PC-3 (cell line): ENCODE measurements around the gene OVCA2. TPM values are rescaled to one million over a fixed set of nuclear protein-coding genes. Genes with fewer than 3 reads are reported as not detected.
A peak's percentile ranks its signal among the peaks of the same experiment; 100 is the strongest.

ENCODE experiments used
- ATAC-seq: fragments of 200-7000 bp; cut with Tn5 transposase; 2 replicates; pipeline ENCODE4 v1.9.1; 2020; ENCODE audit warnings: mild to moderate bottlenecking, moderate library complexity
- BruUV-seq: library from RNA; stranded (reverse); fragments of 400-500 nt; replicated peaks from 2 replicates; lab custom pipeline; 2021; lab: Mats Ljungman, UMichigan
- CTCF ChIA-PET: fragments of 300-600 bp; sonication (Branson Sonifier 250); formaldehyde crosslinking; loops from one replicate; lab custom pipeline; 2022; ENCODE audit warnings: antibody characterized with exemption; lab: Charles Lee
- POLR2A ChIA-PET: fragments of 300-600 bp; sonication (Branson Sonifier 250); formaldehyde crosslinking; loops from one replicate; lab custom pipeline; 2022; ENCODE audit warnings: antibody characterized with exemption; ENCODE audit not compliant: unreplicated experiment; lab: Charles Lee
- DNase-seq: peaks from one replicate; pipeline ENCODE4 v3.0.0-alpha.2; 2015
- H2AFZ ChIP-seq: fragments of 300-600 bp; sonication (generic); 2 replicates; pipeline ENCODE4 v1.6.0; 2016; ENCODE audit warnings: antibody characterized with exemption, low read length
- H3F3A ChIP-seq: fragments of 300-600 bp; sonication (generic); one replicate; pipeline ENCODE4 v1.6.0; 2017; ENCODE audit warnings: antibody characterized with exemption, low read length, control low read depth, mild to moderate bottlenecking; ENCODE audit not compliant: unreplicated experiment
- H3K27ac ChIP-seq: fragments of 300-600 bp; sonication (generic); 2 replicates; pipeline ENCODE4 v1.5.1; 2016; ENCODE audit warnings: mild to moderate bottlenecking, low read length
- H3K27me3 ChIP-seq: fragments of 300-600 bp; sonication (generic); 2 replicates; pipeline ENCODE4 v1.6.1; 2016; ENCODE audit warnings: low read length, mixed read lengths
- H3K36me3 ChIP-seq: fragments of 300-600 bp; sonication (generic); 2 replicates; pipeline ENCODE4 v1.6.1; 2016; ENCODE audit warnings: low read depth, mixed run types, low read length, mixed read lengths
- H3K4me1 ChIP-seq: fragments of 300-600 bp; sonication (generic); 2 replicates; pipeline ENCODE4 v1.5.1; 2016; ENCODE audit warnings: low read length; ENCODE audit not compliant: insufficient read depth
- H3K4me2 ChIP-seq: fragments of 300-600 bp; sonication (generic); 2 replicates; pipeline ENCODE4 v1.6.0; 2016; ENCODE audit warnings: low read length
- H3K4me3 ChIP-seq: fragments of 300-600 bp; sonication (generic); 2 replicates; pipeline ENCODE4 v1.5.1; 2016; ENCODE audit warnings: mild to moderate bottlenecking, low read length, mixed read lengths
- H3K79me2 ChIP-seq: fragments of 300-600 bp; sonication (generic); 2 replicates; pipeline ENCODE4 v1.6.1; 2017; ENCODE audit warnings: low read length, mixed read lengths
- H3K9ac ChIP-seq: fragments of 300-600 bp; sonication (generic); 2 replicates; pipeline ENCODE4 v1.6.0; 2016; ENCODE audit warnings: mild to moderate bottlenecking, low read length
- H3K9me2 ChIP-seq: fragments of 300-600 bp; sonication (generic); replicated peaks from 2 replicates; pipeline ENCODE4 v1.6.1; 2016; ENCODE audit warnings: mixed run types, low read length, mixed read lengths
- H3K9me3 ChIP-seq: fragments of 300-600 bp; sonication (generic); 2 replicates; pipeline ENCODE4 v1.6.1; 2016; ENCODE audit warnings: low read length, mixed read lengths
- H4K20me1 ChIP-seq: fragments of 300-600 bp; sonication (generic); 2 replicates; pipeline ENCODE4 v1.6.1; 2016; ENCODE audit warnings: low read length, mixed read lengths
- EZH2 ChIP-seq: fragments of 300-600 bp; sonication (generic); IDR thresholded peaks from one replicate; pipeline ENCODE4 v1.6.1; 2017; ENCODE audit warnings: antibody characterized with exemption, mild to moderate bottlenecking, low read length; ENCODE audit not compliant: unreplicated experiment
- EZH2phosphoT487 ChIP-seq: fragments of 300-600 bp; sonication (generic); IDR thresholded peaks from 2 replicates; pipeline ENCODE4 v1.6.1; 2018; ENCODE audit warnings: mild to moderate bottlenecking, antibody characterized with exemption, low read length, borderline replicate concordance
- intact Hi-C: fragments of 100-400 bp; cut with micrococcal nuclease; formaldehyde crosslinking; loops from 2 replicates; pipeline ENCODE4 v1.9.0; 2023
- total RNA-seq: library from RNA; depleted of rRNA; stranded (reverse); fragments of >200 nt; gene quantifications from 2 replicates; pipeline ENCODE4 v1.2.3, GENCODE V29; 2014
- TF ChIP-seq, protein P1 (sequence below): fragments of 300-600 bp; sonication (generic); conservative IDR thresholded peaks from 2 replicates; pipeline ENCODE4 v1.5.1; 2017; ENCODE audit warnings: antibody characterized with exemption, low read depth, mild to moderate bottlenecking, low read length

Gene OVCA2
- total RNA-seq, 1 experiment from 2014 or later, result 58.6 TPM

GRCh38 chr17:2029911-2030778 is 11.7 kb upstream of the OVCA2 start, which contains the start of gene DPH1:
DPH1 (plus strand) TSS chr17:2030153; CDS start chr17:2030170, 17 bp downstream.
- DNase-seq (peak; percentile 91), ATAC-seq (peak; percentile 79)
- Histone ChIP-seq H3K9me2 (no peaks in the 10 kb centered on the region), H3K4me1 (peaks cover 6% of the 10 kb centered on the region; the same call in 1 of the 2 replicates), H3K9ac (peak within 1 kb of the TSS; percentile 93), H3F3A (no peaks in the 10 kb centered on the region), H3K79me2 (peaks cover 24% of the 10 kb centered on the region), H3K9me3 (no peaks in the 10 kb centered on the region), H3K36me3 (no peaks in the 10 kb centered on the region), H4K20me1 (no peaks in the 10 kb centered on the region), H3K27me3 (no peaks in the 10 kb centered on the region), H2AFZ (peak within 1 kb of the TSS; percentile 94), H3K27ac (peak within 1 kb of the TSS; percentile 38), H3K4me2 (peak within 1 kb of the TSS; percentile 90), H3K4me3 (peak within 1 kb of the TSS; percentile 92)
- ChIA-PET CTCF (interaction anchor here (0.6 kb wide), 1 partner anchor 250 kb away, joined by 8 read pairs; no protein-coding TSS in a partner anchor), POLR2A (no interaction called here)
- TSS peak; percentile 70 for BruUV-seq
- intact Hi-C loops, result no loop called here
- TF ChIP-seq, protein P1, sequence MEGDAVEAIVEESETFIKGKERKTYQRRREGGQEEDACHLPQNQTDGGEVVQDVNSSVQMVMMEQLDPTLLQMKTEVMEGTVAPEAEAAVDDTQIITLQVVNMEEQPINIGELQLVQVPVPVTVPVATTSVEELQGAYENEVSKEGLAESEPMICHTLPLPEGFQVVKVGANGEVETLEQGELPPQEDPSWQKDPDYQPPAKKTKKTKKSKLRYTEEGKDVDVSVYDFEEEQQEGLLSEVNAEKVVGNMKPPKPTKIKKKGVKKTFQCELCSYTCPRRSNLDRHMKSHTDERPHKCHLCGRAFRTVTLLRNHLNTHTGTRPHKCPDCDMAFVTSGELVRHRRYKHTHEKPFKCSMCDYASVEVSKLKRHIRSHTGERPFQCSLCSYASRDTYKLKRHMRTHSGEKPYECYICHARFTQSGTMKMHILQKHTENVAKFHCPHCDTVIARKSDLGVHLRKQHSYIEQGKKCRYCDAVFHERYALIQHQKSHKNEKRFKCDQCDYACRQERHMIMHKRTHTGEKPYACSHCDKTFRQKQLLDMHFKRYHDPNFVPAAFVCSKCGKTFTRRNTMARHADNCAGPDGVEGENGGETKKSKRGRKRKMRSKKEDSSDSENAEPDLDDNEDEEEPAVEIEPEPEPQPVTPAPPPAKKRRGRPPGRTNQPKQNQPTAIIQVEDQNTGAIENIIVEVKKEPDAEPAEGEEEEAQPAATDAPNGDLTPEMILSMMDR, result no peak
- TF ChIP-seq EZH2, result no peak
- no peak for TF ChIP-seq EZH2phosphoT487

DNA sequence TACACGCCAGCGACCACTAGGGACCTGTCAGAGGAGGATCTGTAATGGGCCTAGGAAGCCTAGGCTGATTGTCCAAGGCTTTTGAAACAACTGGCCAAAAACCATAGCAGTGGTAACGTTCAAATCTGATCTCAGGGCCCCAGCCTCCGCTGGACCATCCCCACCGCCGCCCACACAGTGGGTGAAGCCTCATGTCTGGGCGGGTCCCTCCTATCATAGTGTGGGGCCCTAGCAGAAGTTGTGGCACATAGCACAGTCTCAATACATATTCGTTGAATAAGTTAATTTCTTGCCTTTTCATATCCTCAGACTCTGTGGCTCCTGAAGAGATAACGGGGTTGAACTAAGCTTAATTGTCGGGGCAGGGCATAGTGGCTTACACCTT is 11.1 kb upstream of the OVCA2 start:
- POLR2A ChIA-PET, result no interaction called here
- ATAC-seq, result no peak

More for the DNA sequence above, 11.1 kb upstream of the OVCA2 start:
- TF ChIP-seq, protein P1, result peak; percentile 55
- no peak for TF ChIP-seq EZH2
- TF ChIP-seq EZH2phosphoT487, result no peak
- peaks cover 6% of the 10 kb centered on the region; the same call in 1 of the 2 replicates for H3K4me1 ChIP-seq
- H3K9me2 ChIP-seq, result no peaks in the 10 kb centered on the region
- H3K27me3 ChIP-seq, result no peaks in the 10 kb centered on the region
- DNase-seq, result no peak
- peak overlapping the region; percentile 93; the same call in 1 of the 2 replicates for H3K9ac ChIP-seq
- peak overlapping the region; percentile 92 for H3K4me3 ChIP-seq
- H4K20me1 ChIP-seq, result no peaks in the 10 kb centered on the region
- CTCF ChIA-PET, result no interaction called here
- H3K27ac ChIP-seq, result no peak overlapping the region
- no TSS peak for BruUV-seq
- no peaks in the 10 kb centered on the region; the same call in 1 of the 2 replicates for H3K36me3 ChIP-seq
- H2AFZ ChIP-seq, result no peak overlapping the region
- intact Hi-C loops, result no loop called here
- no peaks in the 10 kb centered on the region for H3F3A ChIP-seq
- peak overlapping the region; percentile 90 for H3K4me2 ChIP-seq
- H3K79me2 ChIP-seq, result peaks cover 24% of the 10 kb centered on the region
- no peaks in the 10 kb centered on the region for H3K9me3 ChIP-seq
